Islet precursor cell (in vitro differentiated cells): Measurements from ENCODE around the gene AKNAD1.

ENCODE experiments used
- DNase-seq: peaks from one replicate; pipeline ENCODE4 v3.0.0-alpha.2; 2018

AKNAD1 gene

GRCh38 chr1:108779455-108779854 lies 77.4 kb downstream of the AKNAD1 start:
- DNase-seq, result no peak

DNA sequence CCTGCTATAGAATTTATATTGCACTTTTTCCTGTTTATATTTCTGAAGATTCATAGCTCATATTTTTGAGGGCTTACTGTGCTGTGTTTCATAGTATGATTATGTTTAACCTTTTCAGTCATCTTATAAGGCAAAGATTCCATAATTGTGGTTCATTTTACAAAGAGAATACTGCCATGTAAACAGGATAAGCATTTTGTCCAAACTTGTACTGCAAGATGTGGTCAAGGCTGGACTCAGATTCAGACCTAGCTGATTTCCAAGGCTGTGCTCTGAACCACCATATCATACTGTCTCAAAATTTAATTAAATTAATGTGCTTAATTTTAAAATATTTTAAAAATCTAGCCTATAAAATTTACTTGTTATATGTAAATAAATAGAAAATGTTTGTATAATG lies 79.1 kb downstream of the AKNAD1 start:
- no peak for DNase-seq

DNA sequence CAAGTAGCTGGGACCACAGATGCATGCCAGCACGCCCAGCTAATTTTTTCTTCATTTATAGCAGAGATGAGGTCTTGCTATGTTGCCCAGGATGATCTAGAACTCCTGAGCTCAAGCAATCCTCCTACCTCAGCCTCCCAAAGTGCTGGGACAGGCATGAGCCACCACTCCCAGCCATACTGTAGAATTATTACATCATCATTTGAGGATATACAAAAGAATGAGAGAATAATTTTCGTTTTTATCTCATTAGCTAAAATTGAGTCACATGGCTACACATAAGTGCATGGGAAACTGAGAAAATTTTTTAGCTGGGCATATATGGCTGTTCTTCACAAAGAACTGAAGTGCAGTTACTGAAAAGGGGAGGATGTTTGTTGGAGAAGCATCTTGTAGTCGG lies 89.2 kb downstream of the AKNAD1 start:
- DNase-seq, result no peak

GRCh38 chr1:108767115-108767514 lies 89.8 kb downstream of the AKNAD1 start:
- no peak for DNase-seq
